Adrenal gland (tissue), 12 donors: Measurements from ENCODE around the gene RAB11FIP5. TPM values are rescaled to one million over a fixed set of nuclear protein-coding genes. Genes with fewer than 3 reads are reported as not detected.

ENCODE experiments used
- DNase-seq, 7 donors: peaks; one replicate each; pipeline ENCODE4 v3.0.0-alpha.2; 2019 to 2020
- H3K27ac ChIP-seq, 5 donors: fragments of 200-600 bp; sonication (generic) in 4 of 5; 1 replicate in 3 of 5; 2 replicates in 2 of 5; pipeline versions ENCODE4 v1.5.1 to v1.8.0; 2016 to 2020; ENCODE audit warnings: mild to moderate bottlenecking in 1 of 5
- H3K27me3 ChIP-seq: fragments of 200-600 bp; 2 replicates; pipeline ENCODE4 v1.8.0; 2021
- H3K36me3 ChIP-seq, 2 donors: fragments of 200-600 bp; replicated peaks in 1 of 2; 1 replicate in 1 of 2; 2 replicates in 1 of 2; pipeline versions ENCODE4 v1.5.1 to v1.8.0; 2018 to 2022
- H3K4me1 ChIP-seq, 2 donors: fragments of 200-600 bp; replicated peaks in 1 of 2; 1 replicate in 1 of 2; 2 replicates in 1 of 2; pipeline versions ENCODE4 v1.5.1 to v1.8.0; 2018 to 2021
- H3K4me3 ChIP-seq, 4 donors: fragments of 200-600 bp; sonication (generic) in 3 of 4; one replicate each; pipeline ENCODE4 v1.5.1; 2016 to 2018
- H3K9me3 ChIP-seq, 3 donors: fragments of 200-600 bp; sonication (generic) in 1 of 3; replicated peaks in 1 of 3; 1 replicate in 2 of 3; 2 replicates in 1 of 3; pipeline versions ENCODE4 v1.5.1 to v1.8.0; 2016 to 2021
- CTCF ChIP-seq, 6 experiments: fragments of 450-650 bp in 4 of 6; fragments of 200-600 bp in 2 of 6; sonication (generic) in 1 of 6; IDR thresholded peaks; 1 replicate in 5 of 6; 2 replicates in 1 of 6; pipeline versions ENCODE4 v1.5.1 to v1.8.0; 2016 to 2021; ENCODE audit warnings: antibody characterized with exemption in 6 of 6, mild to moderate bottlenecking in 2 of 6, moderate library complexity in 1 of 6
- POLR2A ChIP-seq, 2 donors: fragments of 450-650 bp; IDR thresholded peaks; one replicate each; pipeline ENCODE4 v1.6.1; 2017; ENCODE audit warnings: antibody characterized with exemption in 2 of 2, mild to moderate bottlenecking in 2 of 2, moderate library complexity in 1 of 2
- WGBS, 4 donors: extraction: QIAGEN DNeasy Blood & Tissue Kit in 2 of 4; methylation state at CpG; one replicate each; pipeline versions ENCODE4 v1.1.5 to v1.1.7; 2013 to 2017; 5-methylcytosine and 5-hydroxymethylcytosine counted together
- intact Hi-C, 2 donors: fragments of 100-400 bp; cut with DNase I; formaldehyde crosslinking; loops; one replicate each; pipeline versions ENCODE4 v1.14.1 to v1.15.0; 2022 to 2023
- polyA plus RNA-seq, 3 donors: library from polyadenylated mRNA; stranded (reverse); fragments of 200-250 nt in 2 of 3; fragments of 350-450 nt in 1 of 3; fragmentation: Illumina TruSeq in 1 of 3; extraction: RNeasy Lipid Tissue Mini Kit (QIAGEN cat#74804) in 1 of 3; gene quantifications; one replicate each; pipeline ENCODE4 v1.2.3, GENCODE V29; 2013 to 2014
- total RNA-seq, 9 donors: library from RNA; depleted of rRNA in 4 of 9; stranded (reverse); fragments of >200 nt in 4 of 9; fragments of 120-200 nt in 1 of 9; fragmentation: NEBNext Ultra II Directional in 1 of 9; extraction: Animal tissue kit (Norgen Biotek cat#: 25700) in 1 of 9; gene quantifications; one replicate each; pipeline versions ENCODE4 v1.1.0 to v1.2.4, GENCODE V29; 2013 to 2023
- donor health status: healthy with polysubstance abuse.
- donor health status: Bipolar disorder and iron deficiency.
- donor health status: DM: yes; HTN: yes; CAD: no.
- donor health status: DM: no; HTN: no; CAD: no.
- donor health status: DM: no; HTN: no; CAD: no.
- donor health status: DM: yes; HTN: yes; CAD: no.

RAB11FIP5 gene
- total and polyA plus RNA-seq, 12 donors: 3.3 to 46.7 (median 23.3) TPM

GRCh38 chr2:73023497-73023896, 89.3 kb downstream of the RAB11FIP5 start:
- WGBS, 4 donors: 76 to 93% (median 90%) methylated on average over 1 of the region's 1 CpG

More at GRCh38 chr2:73023497-73023896, 89.3 kb downstream of the RAB11FIP5 start:
- TF ChIP-seq POLR2A (IDR thresholded peaks at IDR 0.05) (no peak), CTCF (IDR thresholded peaks at IDR 0.05) (no peak)
- DNase-seq: no peak
- Histone ChIP-seq H3K4me3 (no peak overlapping the region), H3K4me1 (no peaks in the 10 kb centered on the region), H3K9me3 (no peaks in the 10 kb centered on the region), H3K27me3 (no peaks in the 10 kb centered on the region), H3K36me3 (peaks cover 0 to 6% of the 10 kb centered on the region in 2 donors), H3K27ac (no peak overlapping the region)
- intact Hi-C loops: no loop called here

Other genes with a start within 250 kb of the RAB11FIP5 start
- gene SPR, start 225.5 kb downstream of the RAB11FIP5 start, total RNA-seq: 100 to 1,000 TPM in 2 of 9 donors, 10 to 100 TPM in 7; 33.7 to 116 (median 71.3) TPM
- gene SPR, start 225.5 kb downstream of the RAB11FIP5 start, polyA plus RNA-seq: 10 to 100 TPM; 43.8 to 68.0 (median 66.6) TPM
- under 1 TPM in 1 of 9 donors, not detected in 8; 0.15 TPM for gene EMX1, start 195.4 kb downstream of the RAB11FIP5 start, total RNA-seq
- under 1 TPM in 1 of 3 donors, not detected in 2; 0.10 TPM for gene EMX1, start 195.4 kb downstream of the RAB11FIP5 start, polyA plus RNA-seq
- 10 to 100 TPM; 17.6 to 56.5 (median 35.5) TPM for gene SFXN5, start 41.2 kb downstream of the RAB11FIP5 start, total RNA-seq
- 10 to 100 TPM; 12.2 to 34.2 (median 22.6) TPM for gene SFXN5, start 41.2 kb downstream of the RAB11FIP5 start, polyA plus RNA-seq
- gene NOTO, start 89.6 kb upstream of the RAB11FIP5 start, total RNA-seq: not detected
- under 1 TPM; 0.03 to 0.08 (median 0.05) TPM for gene NOTO, start 89.6 kb upstream of the RAB11FIP5 start, polyA plus RNA-seq
- gene SMYD5, start 101.3 kb upstream of the RAB11FIP5 start, total RNA-seq: 10 to 100 TPM in 8 of 9 donors, 1 to 10 TPM in 1; 8.7 to 35.2 (median 28.0) TPM
- 10 to 100 TPM; 25.7 to 45.4 (median 34.7) TPM for gene SMYD5, start 101.3 kb upstream of the RAB11FIP5 start, polyA plus RNA-seq
- 10 to 100 TPM; 24.4 to 76.3 (median 32.9) TPM for gene PRADC1, start 120.3 kb upstream of the RAB11FIP5 start, total RNA-seq
- gene PRADC1, start 120.3 kb upstream of the RAB11FIP5 start, polyA plus RNA-seq: 10 to 100 TPM; 37.9 to 65.8 (median 63.2) TPM
- 100 to 1,000 TPM; 203 to 581 (median 313) TPM for gene CCT7, start 121.4 kb upstream of the RAB11FIP5 start, total RNA-seq
- 100 to 1,000 TPM; 120 to 424 (median 246) TPM for gene CCT7, start 121.4 kb upstream of the RAB11FIP5 start, polyA plus RNA-seq
- 1 to 10 TPM; 3.4 to 8.1 (median 5.5) TPM for gene FBXO41, start 171.5 kb upstream of the RAB11FIP5 start, total RNA-seq
- 10 to 100 TPM in 1 of 3 donors, 1 to 10 TPM in 2; 1.8 to 12.0 (median 3.7) TPM for gene FBXO41, start 171.5 kb upstream of the RAB11FIP5 start, polyA plus RNA-seq
- under 1 TPM in 1 of 9 donors, not detected in 8; 0.30 TPM for gene EGR4, start 180.6 kb upstream of the RAB11FIP5 start, total RNA-seq
- gene EGR4, start 180.6 kb upstream of the RAB11FIP5 start, polyA plus RNA-seq: under 1 TPM in 2 of 3 donors, not detected in 1; 0.20 to 0.32 TPM